GM23338 (cell line): ENCODE measurements around the gene OR7G3. TPM values are rescaled to one million over a fixed set of nuclear protein-coding genes. Genes with fewer than 3 reads are reported as not detected.

ENCODE experiments used
- ATAC-seq: fragments of 200-7000 bp; cut with Tn5 transposase; 3 replicates; pipeline ENCODE4 v1.9.1; 2020
- DNase-seq: peaks from one replicate; pipeline ENCODE4 v3.0.0-alpha.2; 2015; ENCODE audit warnings: low spot score
- H2AFZ ChIP-seq: fragments of 200-600 bp; sonication (generic); 2 replicates; pipeline ENCODE4 v1.8.0; 2016; ENCODE audit warnings: antibody characterized with exemption, mild to moderate bottlenecking, moderate library complexity
- H3F3A ChIP-seq: fragments of 200-600 bp; sonication (generic); replicated peaks from 2 replicates; pipeline ENCODE4 v1.8.0; 2017; ENCODE audit warnings: antibody characterized with exemption, mixed run types, low read depth
- H3K27ac ChIP-seq: fragments of 200-600 bp; sonication (generic); 2 replicates; pipeline ENCODE4 v1.6.1; 2016; ENCODE audit warnings: low read depth
- H3K27me3 ChIP-seq: fragments of 200-600 bp; sonication (generic); 2 replicates; pipeline ENCODE4 v1.8.0; 2016; ENCODE audit warnings: mild to moderate bottlenecking, mixed run types, moderate library complexity; ENCODE audit not compliant: insufficient read depth
- H3K36me3 ChIP-seq: fragments of 200-600 bp; sonication (generic); 2 replicates; pipeline ENCODE4 v1.8.0; 2016; ENCODE audit warnings: mild to moderate bottlenecking; ENCODE audit not compliant: insufficient read depth
- H3K4me1 ChIP-seq: fragments of 200-600 bp; sonication (generic); 2 replicates; pipeline ENCODE4 v1.8.0; 2016; ENCODE audit warnings: mild to moderate bottlenecking, moderate library complexity; ENCODE audit not compliant: insufficient read depth
- H3K4me2 ChIP-seq: fragments of 200-600 bp; sonication (generic); 2 replicates; pipeline ENCODE4 v1.7.1; 2017; ENCODE audit warnings: mixed run types
- H3K4me3 ChIP-seq: fragments of 200-600 bp; sonication (generic); 2 replicates; pipeline ENCODE4 v1.6.1; 2016; ENCODE audit warnings: mixed run types
- H3K79me2 ChIP-seq: fragments of 200-600 bp; sonication (generic); replicated peaks from 2 replicates; pipeline ENCODE4 v1.8.0; 2017; ENCODE audit warnings: mild to moderate bottlenecking; ENCODE audit not compliant: insufficient read depth
- H3K9me2 ChIP-seq: fragments of 200-600 bp; sonication (generic); 2 replicates; pipeline ENCODE4 v1.8.0; 2017; ENCODE audit not compliant: insufficient read depth
- H4K20me1 ChIP-seq: fragments of 200-600 bp; sonication (generic); replicated peaks from 2 replicates; pipeline ENCODE4 v1.8.0; 2017; ENCODE audit warnings: mild to moderate bottlenecking; ENCODE audit not compliant: insufficient read depth
- H3K27ac Mint-ChIP-seq: 2 replicates; pipeline ENCODE4 v1.8.0; 2020; ENCODE audit warnings: inconsistent platforms, mild to moderate bottlenecking, moderate library complexity, mixed read lengths
- H3K27me3 Mint-ChIP-seq: 3 replicates; pipeline ENCODE4 v1.8.0; 2022; ENCODE audit warnings: low read depth, mild to moderate bottlenecking, moderate library complexity, mixed read lengths, inconsistent platforms; ENCODE audit not compliant: insufficient read depth, poor library complexity
- H3K36me3 Mint-ChIP-seq: 3 replicates; pipeline ENCODE4 v1.8.0; 2021; ENCODE audit warnings: low read depth, mild to moderate bottlenecking, inconsistent platforms, moderate library complexity, mixed read lengths
- H3K4me1 Mint-ChIP-seq: 3 replicates; pipeline ENCODE4 v1.8.0; 2020; ENCODE audit warnings: mild to moderate bottlenecking, inconsistent platforms, mixed read lengths
- H3K4me3 Mint-ChIP-seq: 3 replicates; pipeline ENCODE4 v1.8.0; 2021; ENCODE audit warnings: moderate library complexity, mild to moderate bottlenecking, inconsistent platforms, mixed read lengths
- H3K9me3 Mint-ChIP-seq: 3 replicates; pipeline ENCODE4 v1.8.0; 2020; ENCODE audit warnings: moderate library complexity, mild to moderate bottlenecking, inconsistent platforms, mixed read lengths
- CREB1 ChIP-seq: fragments of 250-450 bp; sonication (Bioruptor Pico); IDR thresholded peaks from 2 replicates; pipeline ENCODE4 v1.5.0; 2020; ENCODE audit warnings: low read depth, mild to moderate bottlenecking, moderate library complexity
- EZH2 ChIP-seq: fragments of 200-600 bp; sonication (generic); IDR thresholded peaks from one replicate; pipeline ENCODE4 v1.8.0; 2017; ENCODE audit warnings: antibody characterized with exemption, mild to moderate bottlenecking, low read depth; ENCODE audit not compliant: unreplicated experiment
- POLR2AphosphoS5 ChIP-seq: IDR thresholded peaks from 2 replicates; pipeline ENCODE4 v1.6.1; 2016; ENCODE audit warnings: antibody characterized with exemption, low read depth
- ZNF331 ChIP-seq: fragments of 250-450 bp; sonication (Bioruptor Pico); IDR thresholded peaks from 2 replicates; pipeline ENCODE4 v1.5.0; 2020; ENCODE audit warnings: low read depth, mild to moderate bottlenecking, moderate library complexity
- ZNF462 ChIP-seq: fragments of 250-450 bp; sonication (Bioruptor Pico); IDR thresholded peaks from 2 replicates; pipeline ENCODE4 v1.5.0; 2020; ENCODE audit warnings: mild to moderate bottlenecking, moderate library complexity
- polyA plus RNA-seq: library from polyadenylated mRNA; unstranded; fragments of >200 nt; fragmentation: Nextera tagmentation; extraction: Ambion mirVana; gene quantifications from 2 replicates; pipeline ENCODE4 v1.2.1, GENCODE V29; 2016
- small RNA-seq: library from RNA; depleted of rRNA; stranded (forward); fragments of <200 nt; gene quantifications from one replicate; pipeline ENCODE3, GENCODE V24; 2014; ENCODE audit warnings: low replicate concordance
- total RNA-seq: library from RNA; depleted of rRNA; stranded (reverse); fragments of >200 nt; shearing (Covaris generic); gene quantifications from 2 replicates; pipeline ENCODE4 v1.2.3, GENCODE V29; 2014; rRNA removed

OR7G3 gene
- total and polyA plus RNA-seq, 2 experiments from 2014 or later = not detected

GRCh38 chr19:9078651-9079050 lies 48.1 kb downstream of the OR7G3 start:
- Mint-ChIP-seq H3K27ac (no peak overlapping the region), H3K36me3 (peaks cover 46% of the 10 kb centered on the region), H3K4me3 (no peak overlapping the region), H3K4me1 (no peaks in the 10 kb centered on the region), H3K9me3 (peaks cover 92% of the 10 kb centered on the region), H3K27me3 (peaks cover 2% of the 10 kb centered on the region)
- Histone ChIP-seq H3K36me3 (no peaks in the 10 kb centered on the region), H3K4me3 (no peak overlapping the region), H4K20me1 (no peaks in the 10 kb centered on the region), H3F3A (no peaks in the 10 kb centered on the region), H3K9me2 (peaks cover 7% of the 10 kb centered on the region; the same call in 1 of the 2 replicates), H3K79me2 (no peaks in the 10 kb centered on the region), H3K27ac (no peak overlapping the region), H3K27me3 (no peaks in the 10 kb centered on the region), H2AFZ (no peak overlapping the region), H3K4me1 (peaks cover 16% of the 10 kb centered on the region), H3K4me2 (no peak overlapping the region)
- DNase-seq (no peak), ATAC-seq (no peak)
- TF ChIP-seq CREB1 (no peak), ZNF331 (CRISPR knock-in tag) (no peak)

GRCh38 chr19:9076901-9077300 lies 49.8 kb downstream of the OR7G3 start:
- TF ChIP-seq ZNF462 = no peak
- no peak for TF ChIP-seq EZH2
- TF ChIP-seq ZNF331 (CRISPR knock-in tag) = no peak
- no peak for TF ChIP-seq POLR2AphosphoS5
- H3K4me3 ChIP-seq = no peak overlapping the region

More at GRCh38 chr19:9076901-9077300, 49.8 kb downstream of the OR7G3 start:
- ATAC-seq = no peak
- Histone ChIP-seq H3K79me2 (no peaks in the 10 kb centered on the region), H3K27ac (no peak overlapping the region), H3K36me3 (no peaks in the 10 kb centered on the region), H3K4me2 (no peak overlapping the region), H4K20me1 (no peaks in the 10 kb centered on the region), H3K9me2 (peaks cover 7% of the 10 kb centered on the region; the same call in 1 of the 2 replicates), H3F3A (no peaks in the 10 kb centered on the region; the same call in 1 of the 2 replicates), H3K27me3 (no peaks in the 10 kb centered on the region), H2AFZ (no peak overlapping the region), H3K4me1 (peaks cover 19% of the 10 kb centered on the region)
- H3K27me3 Mint-ChIP-seq = peaks cover 3% of the 10 kb centered on the region
- H3K9me3 Mint-ChIP-seq = peaks cover 92% of the 10 kb centered on the region
- no peak overlapping the region for H3K4me3 Mint-ChIP-seq
- no peaks in the 10 kb centered on the region for H3K4me1 Mint-ChIP-seq
- no peak for DNase-seq
- peaks cover 41% of the 10 kb centered on the region for H3K36me3 Mint-ChIP-seq
- no peak overlapping the region for H3K27ac Mint-ChIP-seq

Small RNAs within 50 kb of the gene (small RNA-seq; reads per million reads assigned to genes)
- gene OR1M4P = not detected

Other genes starting within 250 kb of the OR7G3 start
- gene MUC16, start 116.5 kb downstream of the OR7G3 start, total RNA-seq = 0.16 and 0.42 TPM in 2 replicates
- 0.06 and 0.07 TPM in 2 replicates for gene MUC16, start 116.5 kb downstream of the OR7G3 start, polyA plus RNA-seq
- gene OR1M1, start 39.9 kb downstream of the OR7G3 start, total RNA-seq = not detected in 2 replicates
- gene OR1M1, start 39.9 kb downstream of the OR7G3 start, polyA plus RNA-seq = not detected in 2 replicates
- gene OR7G2, start 19.5 kb downstream of the OR7G3 start, total RNA-seq = not detected in 2 replicates
- not detected in 2 replicates for gene OR7G2, start 19.5 kb downstream of the OR7G3 start, polyA plus RNA-seq
- not detected in 2 replicates for gene OR7G1, start 11.2 kb downstream of the OR7G3 start, total RNA-seq
- gene OR7G1, start 11.2 kb downstream of the OR7G3 start, polyA plus RNA-seq = not detected in 2 replicates
- gene ZNF317, start 13.4 kb upstream of the OR7G3 start, total RNA-seq = 24.7 and 32.4 TPM in 2 replicates
- gene ZNF317, start 13.4 kb upstream of the OR7G3 start, polyA plus RNA-seq = 22.7 and 25.2 TPM in 2 replicates
- gene OR7D2, start 52.0 kb upstream of the OR7G3 start, total RNA-seq = not detected in 2 replicates
- gene OR7D2, start 52.0 kb upstream of the OR7G3 start, polyA plus RNA-seq = not detected in 2 replicates
- not detected in 2 replicates for gene OR7D4, start 92.6 kb upstream of the OR7G3 start, total RNA-seq
- gene OR7D4, start 92.6 kb upstream of the OR7G3 start, polyA plus RNA-seq = not detected in 2 replicates
- not detected in 2 replicates for gene OR7E24, start 124.0 kb upstream of the OR7G3 start, total RNA-seq
- gene OR7E24, start 124.0 kb upstream of the OR7G3 start, polyA plus RNA-seq = not detected in 2 replicates
- gene ZNF699, start 182.9 kb upstream of the OR7G3 start, total RNA-seq = 3.3 and 11.8 TPM in 2 replicates
- gene ZNF699, start 182.9 kb upstream of the OR7G3 start, polyA plus RNA-seq = 2.6 and 3.0 TPM in 2 replicates
- 18.9 and 20.8 TPM in 2 replicates for gene ZNF559, start 197.2 kb upstream of the OR7G3 start, total RNA-seq
- 15.4 and 19.3 TPM in 2 replicates for gene ZNF559, start 197.2 kb upstream of the OR7G3 start, polyA plus RNA-seq
- 5.0 and 7.1 TPM in 2 replicates for gene ZNF177, start 236.1 kb upstream of the OR7G3 start, total RNA-seq
- gene ZNF177, start 236.1 kb upstream of the OR7G3 start, polyA plus RNA-seq = 5.6 and 5.8 TPM in 2 replicates